ENCODE results near the gene KIF26B.

DNA sequence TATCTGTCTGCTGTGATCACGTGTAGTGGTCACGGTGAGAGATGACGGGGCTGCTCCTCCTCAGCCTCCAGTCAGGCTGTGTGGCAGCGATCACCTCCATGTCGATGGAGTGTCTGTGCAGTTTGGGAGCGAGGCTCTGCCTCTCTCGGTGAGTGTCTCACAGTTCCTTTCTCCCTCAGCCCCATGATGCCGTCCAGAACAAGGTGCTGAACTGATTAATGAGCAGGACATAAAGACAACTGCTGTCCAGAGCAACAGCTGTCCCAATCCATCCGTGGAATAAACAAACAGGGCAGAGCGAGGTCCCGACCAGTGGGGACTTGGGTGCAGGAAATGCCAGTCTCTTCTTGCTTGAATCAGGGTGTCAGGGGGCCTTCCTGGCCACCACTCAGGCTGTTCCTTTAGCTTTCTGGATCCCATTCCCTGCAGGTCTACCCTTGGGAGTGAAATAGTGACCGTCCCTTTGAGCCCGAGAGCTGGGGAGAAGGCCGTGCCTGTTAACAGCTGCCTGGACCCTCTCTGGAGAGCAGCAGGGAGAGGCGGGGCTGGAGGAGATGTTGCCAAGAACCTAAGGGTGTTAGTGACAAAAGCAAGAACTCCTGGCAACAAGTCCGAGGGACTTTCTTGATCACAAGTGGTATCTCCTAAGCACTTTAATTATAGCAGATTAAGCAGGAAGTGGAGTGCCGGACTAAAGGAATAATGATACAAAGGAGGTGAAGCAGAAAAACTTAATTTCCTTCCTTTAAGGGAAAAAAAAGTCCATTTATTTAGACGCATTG, 443.9 kb downstream of the KIF26B start:
- TF ChIP-seq, protein P1, sequence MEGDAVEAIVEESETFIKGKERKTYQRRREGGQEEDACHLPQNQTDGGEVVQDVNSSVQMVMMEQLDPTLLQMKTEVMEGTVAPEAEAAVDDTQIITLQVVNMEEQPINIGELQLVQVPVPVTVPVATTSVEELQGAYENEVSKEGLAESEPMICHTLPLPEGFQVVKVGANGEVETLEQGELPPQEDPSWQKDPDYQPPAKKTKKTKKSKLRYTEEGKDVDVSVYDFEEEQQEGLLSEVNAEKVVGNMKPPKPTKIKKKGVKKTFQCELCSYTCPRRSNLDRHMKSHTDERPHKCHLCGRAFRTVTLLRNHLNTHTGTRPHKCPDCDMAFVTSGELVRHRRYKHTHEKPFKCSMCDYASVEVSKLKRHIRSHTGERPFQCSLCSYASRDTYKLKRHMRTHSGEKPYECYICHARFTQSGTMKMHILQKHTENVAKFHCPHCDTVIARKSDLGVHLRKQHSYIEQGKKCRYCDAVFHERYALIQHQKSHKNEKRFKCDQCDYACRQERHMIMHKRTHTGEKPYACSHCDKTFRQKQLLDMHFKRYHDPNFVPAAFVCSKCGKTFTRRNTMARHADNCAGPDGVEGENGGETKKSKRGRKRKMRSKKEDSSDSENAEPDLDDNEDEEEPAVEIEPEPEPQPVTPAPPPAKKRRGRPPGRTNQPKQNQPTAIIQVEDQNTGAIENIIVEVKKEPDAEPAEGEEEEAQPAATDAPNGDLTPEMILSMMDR (IDR thresholded peaks at IDR 0.05): no peak
- TF ChIP-seq POLR2AphosphoS5 (IDR thresholded peaks at IDR 0.05) (no peak), EP300 (IDR thresholded peaks at IDR 0.05) (no peak)

Data from stomach (tissue), 4 donors.